ENCODE results near the gene PCDH1. TPM values are rescaled to one million over a fixed set of nuclear protein-coding genes. Genes with fewer than 3 reads are reported as not detected.

The PCDH1 gene
- total RNA-seq, 1 donor from 2014 or later, result 42.4 TPM

- no peak overlapping the region for H3K4me3 ChIP-seq (ENCODE audit: low read depth, low read length)
- no peak for TF ChIP-seq CTCF (IDR thresholded peaks at IDR 0.05; ENCODE audit: insufficient read depth, low read length, poor library complexity, severe bottlenecking)
- peaks cover 6% of the 10 kb centered on the region for H3K27me3 ChIP-seq (ENCODE audit: control insufficient read depth, insufficient read depth, low read length)
- no peak for DNase-seq (ENCODE audit: low read depth)
- no peaks in the 10 kb centered on the region for H3K36me3 ChIP-seq (ENCODE audit: control insufficient read depth, insufficient read depth, low read length)
These were observed 28.3 kb upstream of the PCDH1 start for GRCh38 chr5:141906517-141906916.

DNA sequence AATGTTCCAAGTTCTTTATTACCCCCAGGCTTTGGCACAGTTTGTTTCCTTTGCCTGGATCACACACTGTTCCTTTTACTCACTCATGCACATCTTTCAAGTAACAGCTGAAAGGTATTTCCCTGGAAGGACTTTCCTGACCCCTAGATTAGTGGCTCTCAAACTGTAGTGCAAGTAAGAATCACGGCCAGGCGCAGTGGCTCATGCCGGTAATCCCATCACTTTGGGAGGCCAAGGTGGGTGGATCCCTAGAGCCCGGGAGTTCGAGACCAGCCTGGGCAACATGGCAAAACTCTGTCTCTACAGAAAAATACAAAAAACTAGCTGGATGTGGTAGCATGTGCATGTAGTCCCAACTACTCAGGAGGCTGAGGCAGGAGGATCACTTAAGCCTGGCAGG lies 26.3 kb upstream of the PCDH1 start:
- Histone ChIP-seq H3K27me3 (ENCODE audit: control insufficient read depth, insufficient read depth, low read length) (peaks cover 6% of the 10 kb centered on the region), H3K36me3 (ENCODE audit: control insufficient read depth, insufficient read depth, low read length) (no peaks in the 10 kb centered on the region), H3K4me3 (ENCODE audit: low read depth, low read length) (no peak overlapping the region)
- TF ChIP-seq CTCF (IDR thresholded peaks at IDR 0.05; ENCODE audit: insufficient read depth, low read length, poor library complexity, severe bottlenecking), result no peak
- DNase-seq (ENCODE audit: low read depth), result no peak

DNA sequence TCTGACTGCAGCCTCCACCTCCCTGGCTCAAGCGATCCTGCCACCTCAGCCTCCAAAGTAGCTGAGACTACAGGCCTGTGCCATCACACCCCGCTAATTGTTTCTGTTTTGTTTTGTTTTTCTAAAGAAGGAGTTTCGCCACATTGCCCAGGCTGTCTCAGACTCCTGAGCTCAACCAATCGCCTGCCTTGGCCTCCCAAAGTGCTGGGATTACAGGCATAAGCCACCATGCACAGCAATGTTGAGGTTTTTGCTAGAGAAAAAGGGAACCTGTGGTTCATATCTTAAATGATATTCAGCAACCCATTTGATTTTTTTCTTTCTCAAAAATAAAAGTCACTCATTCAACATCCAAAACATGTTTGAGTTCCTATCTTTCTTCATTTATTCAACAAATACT lies 25.1 kb upstream of the PCDH1 start:
- no peak for DNase-seq (ENCODE audit: low read depth)
- Histone ChIP-seq H3K36me3 (ENCODE audit: control insufficient read depth, insufficient read depth, low read length) (no peaks in the 10 kb centered on the region), H3K4me3 (ENCODE audit: low read depth, low read length) (no peak overlapping the region), H3K27me3 (ENCODE audit: control insufficient read depth, insufficient read depth, low read length) (peaks cover 6% of the 10 kb centered on the region)
- no peak for TF ChIP-seq CTCF (IDR thresholded peaks at IDR 0.05; ENCODE audit: insufficient read depth, low read length, poor library complexity, severe bottlenecking)

GRCh38 chr5:141902015-141902814 lies 24.0 kb upstream of the PCDH1 start:
- no peak overlapping the region for H3K4me3 ChIP-seq (ENCODE audit: low read depth, low read length)
- H3K36me3 ChIP-seq (ENCODE audit: control insufficient read depth, insufficient read depth, low read length), result no peaks in the 10 kb centered on the region
- DNase-seq (ENCODE audit: low read depth), result no peak
- no peak for TF ChIP-seq CTCF (IDR thresholded peaks at IDR 0.05; ENCODE audit: insufficient read depth, low read length, poor library complexity, severe bottlenecking)
- peaks cover 6% of the 10 kb centered on the region for H3K27me3 ChIP-seq (ENCODE audit: control insufficient read depth, insufficient read depth, low read length)

DNA sequence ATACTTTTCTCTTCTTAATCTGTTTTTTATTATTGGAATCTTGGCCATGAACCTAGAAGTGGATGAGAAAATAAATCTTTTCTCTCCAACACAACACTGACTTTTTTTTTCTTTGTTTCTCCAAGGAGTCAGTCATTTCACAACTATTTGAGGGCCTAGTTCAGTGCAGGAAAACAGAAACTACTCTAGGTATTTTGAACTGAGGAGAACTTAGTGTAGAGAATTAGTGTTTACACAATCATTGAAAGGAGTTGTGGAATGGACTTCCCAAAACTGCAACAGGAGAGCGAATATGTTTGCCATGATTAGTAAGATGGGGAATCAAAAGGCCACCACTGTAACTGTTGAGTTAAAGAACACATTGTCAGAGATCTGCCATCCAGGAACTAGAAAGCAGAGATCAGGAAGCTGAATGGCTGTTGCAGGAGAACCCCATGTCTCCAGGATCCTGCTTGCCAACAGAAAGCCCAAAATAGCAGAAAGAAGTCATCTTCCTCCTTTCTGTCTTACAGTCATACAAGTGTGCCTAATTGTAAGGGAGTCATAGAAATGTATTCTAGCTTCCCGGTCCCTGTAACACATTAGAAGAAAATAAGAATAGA lies 20.3 kb upstream of the PCDH1 start:
- H3K4me3 ChIP-seq (ENCODE audit: low read depth, low read length), result no peak overlapping the region
- no peak for DNase-seq (ENCODE audit: low read depth)
- TF ChIP-seq CTCF (IDR thresholded peaks at IDR 0.05; ENCODE audit: insufficient read depth, low read length, poor library complexity, severe bottlenecking), result no peak
- peaks cover 6% of the 10 kb centered on the region for H3K27me3 ChIP-seq (ENCODE audit: control insufficient read depth, insufficient read depth, low read length)
- H3K36me3 ChIP-seq (ENCODE audit: control insufficient read depth, insufficient read depth, low read length), result no peaks in the 10 kb centered on the region

Data from kidney epithelial cell (primary cell).